ENCODE measurements around the gene MYRIP.

The MYRIP gene

DNA sequence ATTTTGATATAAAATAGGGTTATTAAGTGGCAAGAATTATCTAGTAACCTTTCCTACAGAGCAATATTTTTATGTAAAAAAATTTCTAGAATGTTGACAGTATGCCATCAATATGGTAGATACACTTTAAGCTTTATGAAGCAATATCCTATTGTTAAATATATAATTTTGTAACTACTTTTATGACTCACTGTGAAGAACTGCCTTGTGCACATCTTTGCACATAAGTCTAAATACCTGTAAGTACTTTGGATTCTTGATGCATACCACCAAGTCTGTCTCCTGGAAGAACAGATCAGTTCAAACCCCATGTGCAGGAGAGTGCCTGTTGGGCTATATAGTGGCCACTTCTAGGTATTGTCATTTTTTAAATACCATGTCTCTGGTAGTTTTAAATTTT, 294.4 kb downstream of the MYRIP start:
- no peak for TF ChIP-seq ZFP30 (CRISPR knock-in tag; IDR thresholded peaks at IDR 0.05)

GRCh38 chr3:40104441-40104840, 295.0 kb downstream of the MYRIP start:
- ATAC-seq = no peak
- no peak for TF ChIP-seq ISL1 (CRISPR knock-in tag; IDR thresholded peaks at IDR 0.05)
- TF ChIP-seq, protein P1, sequence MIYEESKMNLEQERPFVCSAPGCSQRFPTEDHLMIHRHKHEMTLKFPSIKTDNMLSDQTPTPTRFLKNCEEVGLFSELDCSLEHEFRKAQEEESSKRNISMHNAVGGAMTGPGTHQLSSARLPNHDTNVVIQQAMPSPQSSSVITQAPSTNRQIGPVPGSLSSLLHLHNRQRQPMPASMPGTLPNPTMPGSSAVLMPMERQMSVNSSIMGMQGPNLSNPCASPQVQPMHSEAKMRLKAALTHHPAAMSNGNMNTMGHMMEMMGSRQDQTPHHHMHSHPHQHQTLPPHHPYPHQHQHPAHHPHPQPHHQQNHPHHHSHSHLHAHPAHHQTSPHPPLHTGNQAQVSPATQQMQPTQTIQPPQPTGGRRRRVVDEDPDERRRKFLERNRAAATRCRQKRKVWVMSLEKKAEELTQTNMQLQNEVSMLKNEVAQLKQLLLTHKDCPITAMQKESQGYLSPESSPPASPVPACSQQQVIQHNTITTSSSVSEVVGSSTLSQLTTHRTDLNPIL (CRISPR knock-in tag; IDR thresholded peaks at IDR 0.05; ENCODE audit: low read depth) = no peak
- TF ChIP-seq CSDC2 (CRISPR knock-in tag; IDR thresholded peaks at IDR 0.05) = no peak
- TF ChIP-seq ZNF8 (CRISPR knock-in tag; IDR thresholded peaks at IDR 0.05) = no peak
- no peak for TF ChIP-seq RARB (CRISPR knock-in tag; IDR thresholded peaks at IDR 0.05)
- no peak for TF ChIP-seq OSR1 (CRISPR knock-in tag; IDR thresholded peaks at IDR 0.05)
- TF ChIP-seq PATZ1 (CRISPR knock-in tag; IDR thresholded peaks at IDR 0.05; ENCODE audit: borderline replicate concordance) = no peak
- no peak for TF ChIP-seq GLIS3 (CRISPR knock-in tag; IDR thresholded peaks at IDR 0.05)
- TF ChIP-seq TOX (CRISPR knock-in tag; IDR thresholded peaks at IDR 0.05; ENCODE audit: borderline replicate concordance) = no peak
- no peak for TF ChIP-seq TSHZ2 (CRISPR knock-in tag; IDR thresholded peaks at IDR 0.05)
- TF ChIP-seq ZFP30 (CRISPR knock-in tag; IDR thresholded peaks at IDR 0.05) = no peak

More for the DNA sequence above, 294.4 kb downstream of the MYRIP start:
- no peak for ATAC-seq

DNA sequence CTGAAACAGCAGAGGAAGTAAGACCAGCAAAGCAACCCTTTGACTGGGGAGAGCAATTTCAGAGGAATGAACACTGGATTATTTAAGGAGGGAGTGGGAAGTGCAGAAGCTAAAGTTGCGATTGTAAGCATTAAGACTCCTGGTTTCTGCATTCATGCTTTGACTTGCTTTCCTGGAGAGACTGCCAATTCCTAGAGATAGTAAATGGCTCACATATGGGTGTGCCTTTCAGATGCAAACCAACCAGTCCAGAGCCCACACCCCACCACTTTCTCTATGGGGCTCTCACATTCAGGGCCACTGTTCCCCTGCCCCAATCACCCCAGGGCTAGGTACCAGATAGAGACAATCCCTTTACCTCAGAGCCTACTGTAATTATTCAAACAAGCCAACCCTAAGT, 299.2 kb downstream of the MYRIP start:
- TF ChIP-seq GLIS3 (CRISPR knock-in tag; IDR thresholded peaks at IDR 0.05) (no peak), OSR1 (CRISPR knock-in tag; IDR thresholded peaks at IDR 0.05) (no peak), RARB (CRISPR knock-in tag; IDR thresholded peaks at IDR 0.05) (no peak), ZFP30 (CRISPR knock-in tag; IDR thresholded peaks at IDR 0.05) (no peak), SNAI2 (CRISPR knock-in tag; IDR thresholded peaks at IDR 0.05) (no peak), ARNTL (CRISPR knock-in tag; IDR thresholded peaks at IDR 0.05; ENCODE audit: borderline replicate concordance, low read depth) (no peak), TSHZ2 (CRISPR knock-in tag; IDR thresholded peaks at IDR 0.05) (no peak), CSRNP3 (CRISPR knock-in tag; IDR thresholded peaks at IDR 0.05) (no peak), CSDC2 (CRISPR knock-in tag; IDR thresholded peaks at IDR 0.05) (no peak), TCF4 (CRISPR knock-in tag; IDR thresholded peaks at IDR 0.05; ENCODE audit: borderline replicate concordance) (no peak), ZNF70 (CRISPR knock-in tag; IDR thresholded peaks at IDR 0.05) (no peak)
- ATAC-seq = no peak
